GM12875 (cell line): ENCODE results near the gene FAM83E.

Experiments
- H3K4me3 ChIP-seq: one replicate; pipeline ENCODE4 v1.5.1; 2011; ENCODE audit warnings: low read depth, low read length, control low read depth
- TF ChIP-seq, protein P1 (sequence below): IDR thresholded peaks from 2 replicates; pipeline ENCODE4 v1.5.1; 2011; ENCODE audit warnings: low read depth, mild to moderate bottlenecking, control low read depth, inconsistent platforms, low read length, moderate library complexity, borderline replicate concordance; ENCODE audit not compliant: insufficient read depth

Gene FAM83E

GRCh38 chr19:48646722-48647216 is 31.9 kb upstream of the FAM83E start:
- TF ChIP-seq, protein P1, sequence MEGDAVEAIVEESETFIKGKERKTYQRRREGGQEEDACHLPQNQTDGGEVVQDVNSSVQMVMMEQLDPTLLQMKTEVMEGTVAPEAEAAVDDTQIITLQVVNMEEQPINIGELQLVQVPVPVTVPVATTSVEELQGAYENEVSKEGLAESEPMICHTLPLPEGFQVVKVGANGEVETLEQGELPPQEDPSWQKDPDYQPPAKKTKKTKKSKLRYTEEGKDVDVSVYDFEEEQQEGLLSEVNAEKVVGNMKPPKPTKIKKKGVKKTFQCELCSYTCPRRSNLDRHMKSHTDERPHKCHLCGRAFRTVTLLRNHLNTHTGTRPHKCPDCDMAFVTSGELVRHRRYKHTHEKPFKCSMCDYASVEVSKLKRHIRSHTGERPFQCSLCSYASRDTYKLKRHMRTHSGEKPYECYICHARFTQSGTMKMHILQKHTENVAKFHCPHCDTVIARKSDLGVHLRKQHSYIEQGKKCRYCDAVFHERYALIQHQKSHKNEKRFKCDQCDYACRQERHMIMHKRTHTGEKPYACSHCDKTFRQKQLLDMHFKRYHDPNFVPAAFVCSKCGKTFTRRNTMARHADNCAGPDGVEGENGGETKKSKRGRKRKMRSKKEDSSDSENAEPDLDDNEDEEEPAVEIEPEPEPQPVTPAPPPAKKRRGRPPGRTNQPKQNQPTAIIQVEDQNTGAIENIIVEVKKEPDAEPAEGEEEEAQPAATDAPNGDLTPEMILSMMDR = no peak
- H3K4me3 ChIP-seq = peak overlapping the region; percentile 56

DNA sequence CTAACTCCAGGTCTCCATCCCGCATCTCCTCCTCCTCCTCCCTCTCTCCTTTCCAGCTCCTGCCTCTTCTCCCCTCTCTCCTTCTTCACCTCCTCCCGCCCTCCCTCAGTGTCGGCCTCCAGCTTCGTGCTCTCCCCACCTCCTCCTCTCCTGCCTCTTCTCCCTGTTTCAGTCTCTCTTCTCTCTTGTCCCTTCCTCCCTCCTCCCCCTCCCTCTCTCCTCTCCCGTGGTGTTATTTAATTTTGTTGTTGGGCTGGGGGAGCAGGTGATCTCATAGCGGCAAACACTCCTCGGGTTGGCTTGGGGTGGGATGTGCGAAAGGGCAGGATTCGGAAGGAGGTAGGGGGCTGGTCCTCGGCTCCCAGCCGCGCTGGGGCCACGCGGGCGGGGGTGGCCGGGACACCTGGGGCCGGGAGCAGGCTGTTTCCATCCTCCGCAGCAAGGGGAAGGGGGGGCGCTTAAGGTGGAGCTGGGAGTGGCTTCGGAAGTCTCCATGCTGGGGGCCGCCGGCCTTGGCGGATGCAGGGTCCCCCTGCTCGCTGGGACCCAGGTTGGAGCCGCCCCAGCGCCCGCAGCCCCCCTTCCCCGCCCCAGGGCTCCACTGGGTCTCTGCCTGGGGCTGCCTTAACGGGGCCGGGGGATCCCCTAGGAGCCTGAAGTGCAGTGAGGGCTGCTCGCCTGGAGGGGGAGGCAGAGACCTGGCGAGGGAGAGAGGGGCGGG is 31.3 kb upstream of the FAM83E start, which contains the start of gene CA11:
Gene CA11, minus strand, starts transcription at position 187 of the 721 bp plus-strand sequence. CDS start 555 bp downstream, outside the sequence.
- TF ChIP-seq, protein P1 = peak; percentile 90
- H3K4me3 ChIP-seq = peak within 1 kb of the TSS; percentile 56

GRCh38 chr19:48645620-48646000 is 30.7 kb upstream of the FAM83E start:
- H3K4me3 ChIP-seq = peak overlapping the region; percentile 56
- TF ChIP-seq, protein P1 = no peak

GRCh38 chr19:48644839-48645619 is 30.2 kb upstream of the FAM83E start:
- TF ChIP-seq, protein P1 = no peak
- peak overlapping the region; percentile 56 for H3K4me3 ChIP-seq

GRCh38 chr19:48644355-48644754 is 29.5 kb upstream of the FAM83E start:
- TF ChIP-seq, protein P1 = no peak
- no peak overlapping the region for H3K4me3 ChIP-seq

- TF ChIP-seq, protein P1 = no peak
- H3K4me3 ChIP-seq = no peak overlapping the region
These were observed 28.0 kb upstream of the FAM83E start for GRCh38 chr19:48642862-48643261.

GRCh38 chr19:48641850-48642249 is 27.0 kb upstream of the FAM83E start:
- TF ChIP-seq, protein P1 = no peak
- no peak overlapping the region for H3K4me3 ChIP-seq
